HEK293T (cell line): Measurements from ENCODE around the gene NHSL2.

Experiments used
- ELF4 ChIP-seq: fragments of 450-650 bp; IDR thresholded peaks from 2 replicates; pipeline ENCODE4 v1.6.1; 2017; ENCODE audit warnings: antibody characterized with exemption
- TARDBP ChIP-seq: fragments of 450-650 bp; IDR thresholded peaks from 2 replicates; pipeline ENCODE4 v1.6.1; 2016

DNA sequence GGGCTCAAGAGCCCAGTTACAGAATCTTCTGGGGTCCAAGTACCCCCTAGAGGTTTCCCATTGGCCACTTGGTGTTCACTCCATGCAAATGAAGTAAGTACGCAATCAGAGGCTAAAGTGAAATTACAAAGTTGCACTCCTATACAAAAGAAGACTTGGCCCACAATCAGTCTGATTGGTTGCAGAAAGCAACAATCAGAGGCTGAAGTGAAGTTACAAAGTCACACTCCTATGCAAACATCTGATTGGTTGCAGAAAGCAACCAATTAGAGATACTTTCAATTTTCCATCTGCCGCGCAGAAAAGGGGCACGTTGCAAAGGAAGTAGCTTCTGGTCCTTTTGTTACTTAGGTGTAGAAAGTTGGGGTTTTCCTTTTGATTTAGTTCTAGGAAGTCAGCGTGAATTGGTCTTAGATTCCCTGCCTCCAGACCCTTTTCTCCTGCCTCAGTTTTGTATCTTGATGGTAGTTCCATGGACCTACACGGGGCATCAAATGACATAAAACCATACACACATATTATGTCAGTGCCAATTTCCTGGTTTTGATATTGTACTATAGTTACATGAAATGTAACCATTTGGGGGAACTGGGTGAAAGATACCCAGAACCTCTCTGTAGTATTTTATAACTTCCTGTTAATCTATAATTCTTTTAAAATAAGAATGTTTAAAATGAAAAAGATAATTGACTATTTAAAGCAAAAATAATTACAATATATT lies 258.5 kb downstream of the NHSL2 start:
- no peak for TF ChIP-seq TARDBP
- no peak for TF ChIP-seq ELF4
